ENCODE results near the gene CDK2AP2.

Gene CDK2AP2

DNA sequence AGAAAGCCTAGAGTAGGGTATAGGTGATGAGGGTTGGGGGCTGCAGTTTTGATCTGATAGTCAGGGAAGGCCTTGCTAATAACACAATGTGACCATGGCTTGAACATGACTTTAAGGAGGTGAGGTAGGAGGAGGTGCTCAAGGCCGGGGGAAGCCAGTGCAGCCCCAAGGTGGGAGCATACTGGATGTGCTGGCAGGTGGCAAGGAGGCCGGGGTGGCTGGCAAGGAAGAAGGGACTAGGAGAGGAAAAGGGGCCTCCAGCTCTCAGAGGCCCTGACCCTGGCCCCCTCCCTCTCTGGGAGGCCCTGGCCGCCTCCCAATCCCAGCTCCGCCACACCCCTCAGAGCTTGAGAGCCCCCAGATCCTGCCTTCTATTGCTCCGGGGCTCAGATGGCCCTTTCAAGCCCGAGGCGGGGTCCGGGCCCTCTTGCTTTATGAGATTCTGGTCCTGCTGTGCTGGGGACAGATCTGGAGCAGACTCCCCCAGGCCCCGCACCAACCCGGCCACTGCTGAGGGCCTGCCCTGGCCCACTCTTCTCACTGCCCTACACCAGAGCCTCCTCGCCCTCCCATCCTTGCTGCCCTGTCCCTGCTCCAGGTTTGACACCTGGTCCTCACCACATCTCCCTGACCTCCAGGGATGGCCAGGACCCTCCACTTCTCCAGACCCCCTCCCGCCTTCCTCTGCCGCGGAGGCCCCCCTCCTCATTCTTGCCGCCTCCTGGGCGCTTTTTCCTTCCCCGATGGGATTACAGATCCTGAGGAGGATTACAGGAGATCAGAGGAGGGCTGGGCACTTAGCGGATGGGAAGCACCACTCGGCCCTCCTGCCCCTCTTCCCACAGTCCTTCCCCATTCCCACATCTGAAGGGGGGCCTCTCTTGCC lies 4.6 kb downstream of the CDK2AP2 start:
- DNase-seq = no peak

- DNase-seq = no peak
Observed at GRCh38 chr11:67502328-67502979, 5.5 kb downstream of the CDK2AP2 start.

- no peak for DNase-seq
Observed at GRCh38 chr11:67501854-67502253, 6.1 kb downstream of the CDK2AP2 start.

DNA sequence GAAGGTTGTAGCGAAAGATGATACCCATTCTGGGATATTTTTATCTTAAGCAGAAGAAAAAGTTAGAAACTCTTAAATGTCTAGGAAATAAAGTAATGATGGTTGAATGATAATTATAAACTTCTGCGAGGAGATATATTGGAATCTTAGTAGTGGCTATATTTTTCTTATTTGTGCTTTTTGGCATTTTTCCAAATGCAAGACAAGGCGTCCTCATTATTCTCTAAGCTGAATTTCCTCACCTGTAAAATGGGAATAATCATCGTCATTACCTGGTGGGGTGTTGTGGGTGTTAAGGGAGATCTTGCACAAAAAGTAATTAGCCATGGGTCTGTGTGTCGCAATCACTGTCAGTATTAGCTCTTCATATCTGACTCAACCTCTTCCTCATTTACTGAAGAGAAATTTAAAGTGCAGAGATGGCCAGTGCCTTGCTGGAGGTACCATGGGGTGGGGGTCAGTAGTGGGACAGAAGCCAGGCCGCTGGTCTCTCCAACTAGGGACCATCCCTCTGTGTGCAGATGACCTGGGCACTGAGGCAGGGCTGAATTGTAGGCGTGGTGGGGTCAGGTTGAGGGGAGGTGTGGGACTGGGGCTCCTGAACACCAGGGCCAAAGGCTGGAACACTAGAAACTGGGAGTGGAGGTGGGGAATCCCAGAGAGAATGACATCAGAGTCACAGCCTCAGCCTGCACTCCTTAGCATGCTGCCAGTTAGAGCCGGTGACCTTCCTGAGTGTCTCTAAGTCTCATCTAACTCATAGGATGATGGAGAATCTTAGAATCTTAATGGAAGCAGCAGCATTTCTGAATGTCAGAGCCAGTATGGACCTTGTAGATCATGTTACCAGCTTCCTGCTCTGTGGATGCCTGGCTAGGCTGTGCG lies 6.9 kb downstream of the CDK2AP2 start:
- no peak for DNase-seq

DNA sequence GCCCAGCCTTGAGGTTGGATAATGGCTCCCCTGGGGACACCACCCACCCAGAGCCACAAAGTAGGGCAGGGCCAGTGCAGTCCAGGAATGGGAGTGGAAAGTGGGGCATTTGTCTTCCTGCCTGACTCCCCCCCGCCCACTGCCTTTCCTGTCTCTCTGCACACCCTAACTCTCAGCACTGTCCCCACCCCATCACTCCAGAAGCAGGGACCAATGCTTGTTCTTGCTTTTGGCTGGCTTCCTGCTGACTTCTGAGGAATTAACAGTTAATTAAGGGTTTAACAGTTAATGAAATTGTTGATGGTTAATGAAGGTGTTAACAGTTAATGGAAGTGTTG lies 7.5 kb downstream of the CDK2AP2 start:
- no peak for DNase-seq

GRCh38 chr11:67499808-67500483 lies 8.0 kb downstream of the CDK2AP2 start:
- no peak for DNase-seq

DNA sequence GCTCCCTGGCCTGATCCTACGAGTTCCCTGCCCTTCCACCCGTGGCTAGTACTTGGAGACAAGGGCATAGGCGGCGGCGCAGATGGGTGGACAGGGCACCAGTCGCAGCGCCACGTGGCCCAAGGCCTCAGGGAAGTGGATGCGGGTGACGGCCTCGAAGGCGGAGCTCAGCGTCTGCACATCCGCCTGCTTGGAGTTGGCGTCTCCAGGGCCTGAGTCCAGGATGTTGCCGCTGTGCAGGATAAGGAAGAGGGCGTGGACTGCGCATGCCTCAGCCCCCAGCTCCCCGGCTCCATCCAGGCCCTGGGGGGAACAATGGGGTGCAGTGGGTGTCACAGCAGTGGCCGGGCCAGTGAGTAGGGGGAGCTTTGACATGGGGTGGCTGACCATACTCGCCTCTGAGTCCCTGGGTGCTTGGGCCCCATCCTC lies 9.4 kb downstream of the CDK2AP2 start:
- DNase-seq = no peak

- no peak for DNase-seq
Observed at GRCh38 chr11:67497656-67498291, 10.2 kb downstream of the CDK2AP2 start.

GRCh38 chr11:67496113-67496512 lies 11.8 kb downstream of the CDK2AP2 start:
- DNase-seq = no peak

- DNase-seq = no peak
Observed at GRCh38 chr11:67495234-67496005, 12.5 kb downstream of the CDK2AP2 start.

DNA sequence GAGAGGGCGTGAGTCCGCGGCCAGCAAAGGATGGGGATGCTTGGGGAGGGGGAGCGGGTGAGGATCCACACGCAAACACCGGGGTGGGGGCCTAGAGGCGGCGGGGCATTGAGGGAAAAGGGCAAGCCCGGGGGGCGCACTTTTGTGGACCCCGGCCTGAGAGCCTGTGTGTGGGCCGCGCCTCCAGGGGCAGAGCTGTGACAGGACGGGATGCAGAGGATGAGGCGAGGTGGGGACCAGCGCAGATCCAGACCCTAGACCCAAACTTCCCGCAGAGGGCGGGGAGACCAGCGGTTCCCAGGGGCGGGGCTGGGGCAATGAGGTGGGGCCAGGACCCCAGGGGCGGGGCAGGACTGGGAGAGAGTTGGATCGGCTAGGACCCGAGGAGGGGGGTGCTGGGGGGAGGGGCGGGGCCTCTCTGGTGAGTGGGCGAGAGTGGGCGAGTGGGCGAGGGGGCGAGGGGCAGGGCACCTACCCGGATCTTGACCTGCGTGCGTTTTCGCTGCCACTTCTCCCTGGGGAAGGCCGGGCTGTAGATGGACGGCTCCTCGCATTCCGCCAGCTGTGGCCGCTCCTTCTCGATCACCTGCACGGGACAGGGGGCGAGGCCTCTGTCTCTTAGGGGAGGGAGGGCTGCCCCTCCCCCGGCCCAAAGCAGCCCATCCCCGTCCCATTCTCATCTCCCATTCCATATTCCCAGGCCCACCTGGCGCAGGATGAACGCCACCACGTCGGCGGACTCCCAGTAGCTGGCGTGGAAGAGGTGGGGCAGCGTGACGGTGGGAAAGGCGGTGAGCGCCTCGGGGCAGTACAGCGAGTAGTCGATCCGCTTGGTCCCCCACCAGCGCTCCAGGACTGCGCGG lies 13.4 kb downstream of the CDK2AP2 start:
- no peak for DNase-seq

GRCh38 chr11:67493548-67494370 lies 14.2 kb downstream of the CDK2AP2 start:
- no peak for DNase-seq

GRCh38 chr11:67492801-67493547 lies 15.0 kb downstream of the CDK2AP2 start:
- no peak for DNase-seq

DNA sequence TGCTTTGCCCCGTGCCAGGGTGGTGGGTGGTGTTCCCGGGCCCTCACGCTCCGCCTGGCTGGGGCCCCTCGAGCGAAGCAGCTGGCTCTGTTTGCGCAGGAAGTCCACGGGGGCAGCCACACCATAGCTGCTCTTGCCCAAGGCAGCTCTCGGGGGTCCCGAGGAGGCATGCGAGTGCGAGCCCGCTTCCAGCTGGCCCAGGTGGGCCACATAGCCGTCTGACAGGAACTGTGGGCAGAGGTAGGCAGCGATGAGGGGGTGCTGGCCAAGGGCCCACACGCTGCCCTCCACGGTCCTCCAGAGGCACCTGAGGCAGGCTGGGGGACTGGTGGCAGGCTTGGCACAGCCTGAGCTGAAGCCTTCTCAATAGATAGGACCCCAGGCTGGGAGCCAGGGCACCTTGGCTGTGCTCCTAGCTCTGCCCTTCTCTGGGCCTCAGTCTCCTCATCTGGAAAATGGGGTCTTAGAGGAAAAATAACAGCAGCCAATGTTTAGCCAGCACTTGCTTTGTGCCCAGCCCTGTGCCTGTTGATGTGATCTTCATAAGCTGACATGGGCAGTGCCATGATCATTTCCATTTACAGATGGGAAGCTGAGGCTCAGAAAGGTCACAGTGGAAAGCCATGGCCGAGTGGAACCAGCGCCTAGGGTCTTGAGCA lies 15.8 kb downstream of the CDK2AP2 start:
- no peak for DNase-seq

GRCh38 chr11:67491276-67492068 lies 16.5 kb downstream of the CDK2AP2 start:
- DNase-seq = no peak

DNA sequence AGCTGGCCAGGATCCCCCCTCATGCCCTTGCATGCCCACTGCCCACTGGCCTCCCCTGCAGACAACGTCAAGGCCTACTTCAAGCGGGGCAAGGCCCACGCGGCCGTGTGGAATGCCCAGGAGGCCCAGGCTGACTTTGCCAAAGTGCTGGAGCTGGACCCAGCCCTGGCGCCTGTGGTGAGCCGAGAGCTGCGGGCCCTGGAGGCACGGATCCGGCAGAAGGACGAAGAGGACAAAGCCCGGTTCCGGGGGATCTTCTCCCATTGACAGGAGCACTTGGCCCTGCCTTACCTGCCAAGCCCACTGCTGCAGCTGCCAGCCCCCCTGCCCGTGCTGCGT lies 17.3 kb downstream of the CDK2AP2 start:
- no peak for DNase-seq
